CD14-positive monocyte (primary cell): ENCODE results near the gene PSORS1C1. TPM values are rescaled to one million over a fixed set of nuclear protein-coding genes. Genes with fewer than 3 reads are reported as not detected.
A peak's percentile ranks its signal among the peaks of the same experiment; 100 is the strongest.

Source experiments
- DNase-seq, 3 donors: peaks; one replicate each; pipeline ENCODE4 v3.0.0-alpha.2; 2011 to 2022
- H2AFZ ChIP-seq: 2 replicates; pipeline ENCODE4 v1.6.0; 2012; ENCODE audit warnings: mild to moderate bottlenecking, low read depth, low read length, inconsistent platforms; ENCODE audit not compliant: insufficient read depth, poor library complexity, severe bottlenecking
- H3K27ac ChIP-seq, 2 donors: 1 replicate in 1 of 2; 2 replicates in 1 of 2; pipeline ENCODE4 v1.5.1; 2012 to 2013; ENCODE audit warnings: low read length in 2 of 2, control low read depth in 1 of 2, inconsistent platforms in 1 of 2, low read depth in 1 of 2, mild to moderate bottlenecking in 1 of 2
- H3K27me3 ChIP-seq, 2 donors: one replicate each; pipeline versions ENCODE4 v1.6.0 to v1.6.1; 2011 to 2013; ENCODE audit warnings: low read length in 2 of 2; ENCODE audit not compliant: control insufficient read depth in 2 of 2, insufficient read depth in 2 of 2
- H3K36me3 ChIP-seq, 2 donors: replicated peaks in 1 of 2; 1 replicate in 1 of 2; 2 replicates in 1 of 2; pipeline versions ENCODE4 v1.5.1 to v1.6.1; 2012 to 2013; ENCODE audit warnings: low read length in 2 of 2, control low read depth in 1 of 2, inconsistent platforms in 1 of 2, mild to moderate bottlenecking in 1 of 2; ENCODE audit not compliant: insufficient read depth in 2 of 2, control insufficient read depth in 1 of 2
- H3K4me1 ChIP-seq, 2 donors: 1 replicate in 1 of 2; 2 replicates in 1 of 2; pipeline versions ENCODE4 v1.5.1 to v1.6.1; 2012 to 2013; ENCODE audit warnings: low read length in 2 of 2, control low read depth in 1 of 2, inconsistent platforms in 1 of 2, mild to moderate bottlenecking in 1 of 2, moderate library complexity in 1 of 2; ENCODE audit not compliant: insufficient read depth in 2 of 2, control insufficient read depth in 1 of 2
- H3K4me2 ChIP-seq: replicated peaks from 2 replicates; pipeline ENCODE3; 2012; ENCODE audit warnings: low read length, moderate library complexity, mild to moderate bottlenecking; ENCODE audit not compliant: poor library complexity, severe bottlenecking; ENCODE audit errors: extremely low read depth
- H3K4me3 ChIP-seq, 3 experiments: fragments of 200-600 bp in 1 of 3; sonication (generic) in 1 of 3; replicated peaks in 1 of 3; 1 replicate in 2 of 3; 2 replicates in 1 of 3; pipeline ENCODE4 v1.5.1; 2011 to 2013; ENCODE audit warnings: low read length in 3 of 3, mild to moderate bottlenecking in 3 of 3, control low read depth in 2 of 3, low read depth in 2 of 3, inconsistent platforms in 1 of 3, moderate library complexity in 1 of 3
- H3K79me2 ChIP-seq: 2 replicates; pipeline ENCODE4 v1.6.0; 2012; ENCODE audit warnings: mild to moderate bottlenecking, control low read depth, inconsistent platforms, low read length, moderate library complexity; ENCODE audit not compliant: insufficient read depth
- H3K9ac ChIP-seq: 2 replicates; pipeline ENCODE4 v1.6.0; 2017; ENCODE audit warnings: low read length, mild to moderate bottlenecking; ENCODE audit not compliant: insufficient read depth, poor library complexity, severe bottlenecking
- H3K9me3 ChIP-seq, 2 donors: replicated peaks in 1 of 2; 1 replicate in 1 of 2; 2 replicates in 1 of 2; pipeline versions ENCODE4 v1.5.1 to v1.6.1; 2012 to 2013; ENCODE audit warnings: low read length in 2 of 2, control low read depth in 1 of 2; ENCODE audit not compliant: control insufficient read depth in 1 of 2, insufficient read depth in 1 of 2
- H4K20me1 ChIP-seq: 2 replicates; pipeline ENCODE4 v1.6.0; 2012; ENCODE audit warnings: mild to moderate bottlenecking, low read length, control low read depth, moderate library complexity; ENCODE audit not compliant: insufficient read depth
- H3K27ac Mint-ChIP-seq, 7 donors: one replicate each; pipeline ENCODE4 v1.8.0; 2020; ENCODE audit warnings: mild to moderate bottlenecking in 7 of 7, mixed read lengths in 7 of 7, moderate library complexity in 6 of 7, inconsistent platforms in 2 of 7
- H3K27me3 Mint-ChIP-seq, 3 donors: one replicate each; pipeline ENCODE4 v1.8.0; 2021 to 2022; ENCODE audit warnings: low read depth in 3 of 3, mild to moderate bottlenecking in 3 of 3, mixed read lengths in 3 of 3, moderate library complexity in 3 of 3, inconsistent platforms in 1 of 3
- H3K36me3 Mint-ChIP-seq, 2 donors: one replicate each; pipeline ENCODE4 v1.8.0; 2020; ENCODE audit warnings: mixed read lengths in 2 of 2, inconsistent platforms in 1 of 2, mild to moderate bottlenecking in 1 of 2
- H3K4me1 Mint-ChIP-seq: one replicate; pipeline ENCODE4 v1.8.0; 2020; ENCODE audit warnings: mild to moderate bottlenecking, mixed read lengths
- H3K4me3 Mint-ChIP-seq, 2 donors: one replicate each; pipeline ENCODE4 v1.8.0; 2020; ENCODE audit warnings: mild to moderate bottlenecking in 2 of 2, mixed read lengths in 2 of 2, moderate library complexity in 1 of 2
- H3K9me3 Mint-ChIP-seq, 7 donors: one replicate each; pipeline ENCODE4 v1.8.0; 2020 to 2022; ENCODE audit warnings: mixed read lengths in 7 of 7, mild to moderate bottlenecking in 6 of 7, moderate library complexity in 6 of 7, inconsistent platforms in 2 of 7
- WGBS: methylation state at CpG from one replicate; pipeline ENCODE4 v1.1.5; 2013; ENCODE audit warnings: missing lambda C conversion rate; ENCODE audit not compliant: insufficient coverage; 5-methylcytosine and 5-hydroxymethylcytosine counted together
- intact Hi-C, 2 donors: fragments of 100-400 bp; cut with micrococcal nuclease; formaldehyde crosslinking; loops; one replicate each; pipeline versions ENCODE4 v1.15.0 to v1.15.1; 2023
- polyA plus RNA-seq, 3 donors: library from polyadenylated mRNA; depleted of rRNA in 1 of 3; unstranded in 2 of 3; stranded (reverse) in 1 of 3; fragments of 300-500 nt in 2 of 3; fragments of >200 nt in 1 of 3; fragmentation: Illumina TruSeq in 2 of 3; gene quantifications; 1 replicate in 2 of 3; 2 replicates in 1 of 3; pipeline ENCODE4 v1.2.3, GENCODE V29; 2012 to 2021
- TF ChIP-seq, protein P1 (sequence below): fragments of 200-600 bp; IDR thresholded peaks from one replicate; pipeline ENCODE4 v1.8.0; 2022; ENCODE audit warnings: antibody characterized with exemption, mild to moderate bottlenecking

PSORS1C1 gene
- polyA plus RNA-seq, 3 donors: not detected

DNA sequence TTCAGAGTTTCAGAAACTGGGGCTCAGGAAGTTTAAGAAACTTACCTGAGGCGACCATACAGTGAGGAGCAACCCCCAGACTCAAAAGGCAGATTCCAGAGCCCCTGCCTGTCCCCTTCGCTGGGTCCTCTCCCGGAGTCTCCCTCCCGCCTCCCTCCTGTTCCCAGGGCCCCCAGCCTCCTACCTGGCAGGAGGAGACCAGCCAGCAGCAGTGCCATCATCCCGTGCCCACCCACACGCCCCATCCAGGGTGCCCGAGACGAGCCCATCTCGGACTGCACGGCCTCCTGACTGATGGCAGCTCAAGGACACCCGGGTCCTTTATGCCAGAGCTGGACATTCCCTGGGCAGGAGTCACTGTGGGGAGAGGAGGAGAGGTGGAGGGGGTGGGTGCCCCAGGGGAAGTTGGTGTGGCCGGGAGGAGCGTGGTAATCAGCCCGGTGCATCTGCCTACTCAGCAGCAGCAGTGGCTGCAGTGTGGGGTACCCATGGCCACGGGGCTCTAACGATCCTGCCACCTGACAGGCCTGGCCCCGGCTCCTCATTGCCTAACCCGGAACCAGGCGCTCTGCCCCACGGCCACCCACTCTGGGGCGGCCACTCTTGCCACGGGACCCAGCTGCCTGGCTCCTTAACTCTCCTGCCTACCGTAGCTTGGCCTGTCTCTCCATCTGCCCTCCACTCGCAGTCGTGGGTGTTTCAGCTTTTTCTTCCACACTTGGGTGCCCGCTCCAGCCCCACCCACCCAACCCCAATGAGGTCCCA, 5.7 kb downstream of the PSORS1C1 start, which contains the start of gene CDSN:
TSS of gene CDSN (minus strand) at position 296 of the 765 bp plus-strand sequence. CDS start at position 269, 27 bp downstream.
- Histone ChIP-seq H3K9me3 (no peaks in the 10 kb centered on the region), H3K4me2 (no peak within 1 kb of the TSS), H2AFZ (no peak within 1 kb of the TSS), H3K4me3 (no peak within 1 kb of the TSS), H3K79me2 (no peaks in the 10 kb centered on the region), H4K20me1 (no peaks in the 10 kb centered on the region), H3K27ac (no peak within 1 kb of the TSS), H3K36me3 (no peaks in the 10 kb centered on the region), H3K27me3 (no peaks in the 10 kb centered on the region), H3K9ac (no peak within 1 kb of the TSS), H3K4me1 (peaks cover 0 to 8% of the 10 kb centered on the region in 2 donors)
- no peak for DNase-seq
- Mint-ChIP-seq H3K4me1 (peaks cover 13% of the 10 kb centered on the region), H3K4me3 (no peak within 1 kb of the TSS), H3K27ac (no peak within 1 kb of the TSS), H3K9me3 (no peaks in the 10 kb centered on the region), H3K36me3 (no peaks in the 10 kb centered on the region), H3K27me3 (peaks cover 6 to 16% (median 9%) of the 10 kb centered on the region in 3 donors)
- TF ChIP-seq, protein P1, sequence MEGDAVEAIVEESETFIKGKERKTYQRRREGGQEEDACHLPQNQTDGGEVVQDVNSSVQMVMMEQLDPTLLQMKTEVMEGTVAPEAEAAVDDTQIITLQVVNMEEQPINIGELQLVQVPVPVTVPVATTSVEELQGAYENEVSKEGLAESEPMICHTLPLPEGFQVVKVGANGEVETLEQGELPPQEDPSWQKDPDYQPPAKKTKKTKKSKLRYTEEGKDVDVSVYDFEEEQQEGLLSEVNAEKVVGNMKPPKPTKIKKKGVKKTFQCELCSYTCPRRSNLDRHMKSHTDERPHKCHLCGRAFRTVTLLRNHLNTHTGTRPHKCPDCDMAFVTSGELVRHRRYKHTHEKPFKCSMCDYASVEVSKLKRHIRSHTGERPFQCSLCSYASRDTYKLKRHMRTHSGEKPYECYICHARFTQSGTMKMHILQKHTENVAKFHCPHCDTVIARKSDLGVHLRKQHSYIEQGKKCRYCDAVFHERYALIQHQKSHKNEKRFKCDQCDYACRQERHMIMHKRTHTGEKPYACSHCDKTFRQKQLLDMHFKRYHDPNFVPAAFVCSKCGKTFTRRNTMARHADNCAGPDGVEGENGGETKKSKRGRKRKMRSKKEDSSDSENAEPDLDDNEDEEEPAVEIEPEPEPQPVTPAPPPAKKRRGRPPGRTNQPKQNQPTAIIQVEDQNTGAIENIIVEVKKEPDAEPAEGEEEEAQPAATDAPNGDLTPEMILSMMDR: no peak
- intact Hi-C loops: no loop called here
- WGBS: 58% methylated on average over 25 of the region's 26 CpGs

GRCh38 chr6:31121131-31121790, 6.7 kb downstream of the PSORS1C1 start:
- peaks cover 0 to 2% (median 0%) of the 10 kb centered on the region in 7 donors for H3K9me3 Mint-ChIP-seq
- Histone ChIP-seq H2AFZ (no peak overlapping the region), H3K4me1 (no peaks in the 10 kb centered on the region), H3K27ac (no peak overlapping the region), H4K20me1 (no peaks in the 10 kb centered on the region), H3K27me3 (no peaks in the 10 kb centered on the region), H3K4me3 (no peak overlapping the region), H3K9me3 (no peaks in the 10 kb centered on the region), H3K36me3 (no peaks in the 10 kb centered on the region), H3K4me2 (no peak overlapping the region), H3K9ac (no peak overlapping the region), H3K79me2 (no peaks in the 10 kb centered on the region)
- H3K27ac Mint-ChIP-seq: peak overlapping the region in 2 of 7 donors; percentile 29 to 36
- intact Hi-C loops: no loop called here
- DNase-seq: no peak
- peaks cover 8% of the 10 kb centered on the region for H3K4me1 Mint-ChIP-seq
- H3K4me3 Mint-ChIP-seq: no peak overlapping the region
- TF ChIP-seq, protein P1: no peak
- peaks cover 6 to 14% (median 7%) of the 10 kb centered on the region in 3 donors for H3K27me3 Mint-ChIP-seq
- H3K36me3 Mint-ChIP-seq: no peaks in the 10 kb centered on the region
- WGBS: 93% methylated on average over 8 of the region's 12 CpGs
